Astrocyte of the cerebellum (primary cell): Measurements from ENCODE around the gene HOXD9.

Source experiments
- DNase-seq: peaks from one replicate; pipeline ENCODE4 v3.0.0-alpha.2; 2011; ENCODE audit warnings: low read depth
- H3K4me3 ChIP-seq: 2 replicates; pipeline ENCODE4 v1.5.1; 2011; ENCODE audit warnings: mild to moderate bottlenecking, low read depth, low read length, moderate library complexity
- in situ Hi-C: cut with HindIII; loops from 2 replicates; pipeline ENCODE4 v1.10.0; 2017; ENCODE audit warnings: low sequenced_read_pairs
- TF ChIP-seq, protein P1 (sequence below): IDR thresholded peaks from 2 replicates; pipeline ENCODE4 v1.5.1; 2012; ENCODE audit warnings: low read length, low read depth, moderate library complexity, mild to moderate bottlenecking; ENCODE audit errors: missing control alignments

HOXD9 gene

DNA sequence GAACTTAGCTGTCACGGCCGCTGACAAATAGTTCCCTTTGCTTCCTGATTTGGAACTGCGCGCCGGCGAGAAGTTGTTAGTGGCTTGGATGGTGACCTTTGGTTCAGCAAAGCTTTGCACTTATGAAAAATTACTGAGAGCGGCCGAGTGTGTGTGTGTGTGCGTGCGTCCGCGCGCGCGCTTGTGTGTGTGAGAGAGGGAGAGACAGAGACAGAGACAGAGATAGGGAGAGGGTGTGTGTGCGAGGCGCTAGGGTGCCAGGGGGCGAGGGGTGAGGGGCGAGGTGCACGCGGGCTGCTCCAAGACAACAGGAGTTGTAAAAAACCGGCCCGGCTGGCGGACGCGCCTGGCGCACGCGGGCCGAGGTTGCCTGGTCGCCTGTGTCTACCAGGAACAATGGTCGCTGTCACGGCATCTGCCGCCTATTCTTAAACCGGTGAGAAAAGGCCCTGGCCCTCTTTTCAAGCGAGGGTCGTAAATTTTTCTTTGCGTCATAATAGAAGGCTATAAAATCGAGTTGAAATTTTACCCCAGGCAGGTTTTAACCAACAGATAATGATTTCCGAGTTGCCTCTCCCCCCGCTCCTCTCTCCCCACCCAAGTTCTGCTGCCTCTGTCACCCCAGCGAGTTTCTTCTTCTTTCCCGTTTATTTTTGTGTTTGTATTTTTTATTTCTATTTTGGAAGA lies 35.1 kb downstream of the HOXD9 start:
- TF ChIP-seq, protein P1, sequence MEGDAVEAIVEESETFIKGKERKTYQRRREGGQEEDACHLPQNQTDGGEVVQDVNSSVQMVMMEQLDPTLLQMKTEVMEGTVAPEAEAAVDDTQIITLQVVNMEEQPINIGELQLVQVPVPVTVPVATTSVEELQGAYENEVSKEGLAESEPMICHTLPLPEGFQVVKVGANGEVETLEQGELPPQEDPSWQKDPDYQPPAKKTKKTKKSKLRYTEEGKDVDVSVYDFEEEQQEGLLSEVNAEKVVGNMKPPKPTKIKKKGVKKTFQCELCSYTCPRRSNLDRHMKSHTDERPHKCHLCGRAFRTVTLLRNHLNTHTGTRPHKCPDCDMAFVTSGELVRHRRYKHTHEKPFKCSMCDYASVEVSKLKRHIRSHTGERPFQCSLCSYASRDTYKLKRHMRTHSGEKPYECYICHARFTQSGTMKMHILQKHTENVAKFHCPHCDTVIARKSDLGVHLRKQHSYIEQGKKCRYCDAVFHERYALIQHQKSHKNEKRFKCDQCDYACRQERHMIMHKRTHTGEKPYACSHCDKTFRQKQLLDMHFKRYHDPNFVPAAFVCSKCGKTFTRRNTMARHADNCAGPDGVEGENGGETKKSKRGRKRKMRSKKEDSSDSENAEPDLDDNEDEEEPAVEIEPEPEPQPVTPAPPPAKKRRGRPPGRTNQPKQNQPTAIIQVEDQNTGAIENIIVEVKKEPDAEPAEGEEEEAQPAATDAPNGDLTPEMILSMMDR = no peak
- H3K4me3 ChIP-seq = peak overlapping the region; percentile 31
- in situ Hi-C loops = no loop called here
- no peak for DNase-seq

DNA sequence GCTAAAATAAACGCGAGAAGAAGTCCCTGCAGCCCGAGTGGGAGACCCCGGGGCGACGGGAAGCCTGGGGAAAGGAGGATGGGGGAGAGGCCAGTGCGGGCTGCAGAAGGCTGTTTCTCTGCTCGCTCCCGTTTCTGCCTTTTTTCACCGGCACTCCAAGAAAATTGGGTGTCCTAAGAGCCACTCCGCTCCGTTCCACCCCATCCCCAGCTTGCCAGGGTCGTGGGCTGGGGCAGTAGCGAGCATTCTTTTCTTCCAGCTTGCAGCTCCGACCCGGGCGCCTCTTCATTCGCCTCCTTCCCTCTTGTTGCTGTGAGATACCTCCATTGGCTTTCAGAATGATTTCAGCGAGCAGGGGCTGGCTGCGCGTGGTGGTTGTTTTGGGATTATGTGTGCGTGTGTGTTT lies 35.7 kb downstream of the HOXD9 start:
- peak overlapping the region; percentile 31 for H3K4me3 ChIP-seq
- in situ Hi-C loops = no loop called here

DNA sequence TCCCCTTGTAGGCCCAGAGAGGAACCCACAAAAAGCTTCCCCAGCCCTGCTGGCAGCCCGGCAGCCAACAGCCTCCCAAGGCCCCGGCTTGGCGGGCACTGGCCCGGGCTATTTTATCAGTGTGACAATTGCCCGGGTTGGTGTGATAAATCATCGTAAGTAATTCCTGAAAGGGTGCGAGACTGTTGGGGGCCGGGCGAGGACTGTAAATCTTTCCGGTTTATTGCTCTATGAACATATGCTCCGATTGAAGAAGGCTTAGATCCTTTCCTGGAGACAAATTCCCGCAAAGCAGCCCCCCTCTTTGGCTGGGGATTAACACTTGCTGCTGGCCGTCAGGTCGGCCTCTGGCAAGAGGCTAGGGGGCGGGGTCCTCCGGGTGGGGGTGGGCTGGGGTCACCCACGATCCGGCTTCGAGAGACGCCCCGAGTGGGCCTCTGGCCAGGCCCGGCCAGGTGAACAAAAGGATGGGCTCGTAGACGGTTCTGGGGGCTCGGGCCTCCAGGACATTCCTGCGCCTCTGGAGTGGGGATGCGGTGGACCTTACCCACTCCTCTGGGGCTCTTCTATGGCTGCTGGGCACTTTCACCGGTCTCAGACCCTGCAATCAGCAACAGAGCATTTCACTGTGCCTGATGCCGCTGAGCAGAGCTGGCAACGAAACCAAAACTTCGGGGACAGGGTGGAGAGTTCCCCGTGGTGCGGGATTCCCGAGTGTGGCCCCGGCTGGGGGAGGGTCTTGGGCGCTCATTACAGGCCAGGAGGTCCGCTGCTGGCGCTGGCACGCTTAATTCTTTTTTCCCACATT lies 36.5 kb downstream of the HOXD9 start:
- no peak for DNase-seq
- no peak overlapping the region for H3K4me3 ChIP-seq
- TF ChIP-seq, protein P1 = no peak
- in situ Hi-C loops = no loop called here

More for the DNA sequence above, 35.7 kb downstream of the HOXD9 start:
- no peak for DNase-seq
- TF ChIP-seq, protein P1 = no peak

DNA sequence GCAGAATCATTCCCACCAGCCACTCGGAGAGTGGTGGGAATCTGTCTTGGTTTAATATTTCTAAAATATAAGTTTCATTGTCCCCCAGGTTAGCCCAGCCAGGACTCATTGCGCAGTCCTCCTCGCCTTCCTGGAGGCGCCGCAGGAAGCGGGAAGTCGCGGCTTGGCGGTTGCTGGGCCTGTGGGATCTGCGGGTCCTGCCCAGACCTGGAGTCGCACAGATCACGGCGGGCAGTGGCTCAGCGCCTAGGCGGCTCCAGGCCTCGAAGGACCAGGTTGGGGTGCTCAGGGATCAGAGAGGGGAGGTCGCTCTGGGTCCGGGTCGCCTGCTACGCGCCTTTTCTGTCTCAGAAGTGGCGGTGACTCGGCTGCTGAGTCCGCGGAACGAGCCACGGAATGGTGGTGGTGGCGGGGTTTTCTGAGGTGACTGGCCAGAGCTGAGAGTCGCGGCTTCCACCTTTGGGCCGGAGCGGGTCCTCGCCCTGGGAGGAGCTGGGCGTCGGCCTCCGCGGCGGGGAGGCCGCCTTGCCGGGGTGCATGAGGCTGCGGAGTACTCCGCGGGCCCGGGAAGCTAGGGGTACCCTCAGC lies 37.2 kb downstream of the HOXD9 start:
- DNase-seq = no peak
- in situ Hi-C loops = no loop called here
- TF ChIP-seq, protein P1 = no peak
- peak overlapping the region; percentile 10 for H3K4me3 ChIP-seq

DNA sequence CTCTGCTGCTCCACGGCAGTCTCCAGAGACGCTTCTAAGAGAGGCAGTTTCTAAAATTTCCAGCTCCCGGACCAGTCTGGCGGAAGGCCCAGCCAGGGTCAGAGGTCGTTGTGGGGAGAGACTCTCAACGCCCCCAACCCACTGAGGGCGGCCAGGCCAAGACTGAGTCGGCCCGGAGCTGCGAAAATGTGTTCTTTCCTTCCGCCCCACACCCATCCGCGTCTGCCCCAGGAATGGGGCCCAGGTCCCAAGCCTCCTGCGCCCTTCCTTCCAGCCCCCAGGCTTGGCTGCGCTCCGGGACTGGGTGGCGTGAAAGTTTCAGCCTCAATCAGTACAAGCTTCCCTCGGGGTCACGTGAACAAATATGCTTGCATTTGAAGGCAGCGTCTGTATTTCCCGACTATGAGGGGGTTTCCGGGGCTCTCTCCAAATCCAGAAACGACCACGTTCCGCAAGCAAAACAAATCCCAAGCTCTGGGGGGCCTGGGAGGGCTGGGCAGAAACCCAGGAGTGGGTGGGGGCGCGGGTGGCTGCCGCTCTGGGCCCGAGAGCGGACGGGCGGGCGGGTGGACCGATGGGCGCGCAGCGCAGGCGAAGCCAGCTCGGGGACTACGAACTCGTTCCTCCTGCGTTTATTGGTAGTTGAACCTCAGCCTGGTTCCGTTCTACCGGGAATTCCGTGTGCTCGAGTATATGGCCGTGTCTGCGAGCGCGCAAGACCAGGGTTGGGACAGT lies 37.9 kb downstream of the HOXD9 start:
- in situ Hi-C loops = no loop called here
- peak overlapping the region; percentile 24 for H3K4me3 ChIP-seq
- no peak for DNase-seq

More for the DNA sequence above, 37.9 kb downstream of the HOXD9 start:
- TF ChIP-seq, protein P1 = no peak
